ENCODE results near the gene GHR. TPM values are rescaled to one million over a fixed set of nuclear protein-coding genes. Genes with fewer than 3 reads are reported as not detected.

GHR gene
- total and polyA plus RNA-seq, 10 of the 15 experiments (the other 5 are each of a cell fraction or from before 2014, with no cell fraction given): 0.23 to 10.2 (median 0.48) TPM

GRCh38 chr5:42620579-42621216, 197.5 kb downstream of the GHR start (continued):
- TF ChIP-seq NKRF (conservative IDR thresholded peaks at IDR 0.05) (no peak), E2F4 (IDR thresholded peaks at IDR 0.05; ENCODE audit: low read depth, low read length) (no peak), KDM1A (IDR thresholded peaks at IDR 0.05; ENCODE audit: borderline replicate concordance) (no peak)

GRCh38 chr5:42621242-42621641, 198.0 kb downstream of the GHR start:
- H3K9me3 ChIP-seq (replicated peaks; ENCODE audit: control insufficient read depth, insufficient read depth, low read length): no peaks in the 10 kb centered on the region
- no peak overlapping the region for H3K27ac ChIP-seq (ENCODE audit: control insufficient read depth, insufficient read depth)
- H3K4me3 ChIP-seq: no peak overlapping the region
- no peaks in the 10 kb centered on the region for H3K36me3 ChIP-seq (ENCODE audit: control insufficient read depth in 2 of 2, insufficient read depth in 2 of 2, low read length in 1 of 2)
- no TSS peak for BruUV-seq (replicated peaks)
- no peaks in the 10 kb centered on the region for H3K4me1 ChIP-seq (ENCODE audit: control insufficient read depth, insufficient read depth, low read length)
- no peak overlapping the region for H3K4me2 ChIP-seq (ENCODE audit: control insufficient read depth, insufficient read depth)
- H3K79me2 ChIP-seq (ENCODE audit: control insufficient read depth, insufficient read depth, low read length): no peaks in the 10 kb centered on the region
- intact Hi-C loops (cut with micrococcal nuclease; ENCODE audit: unreplicated experiment): no loop called here
- H2AFZ ChIP-seq (ENCODE audit: control insufficient read depth, low read depth, low read length): no peak overlapping the region
- 8% methylated on average over 3 of the region's 3 CpGs for WGBS (ENCODE audit: insufficient coverage, insufficient replicate concordance, low lambda C conversion rate, missing lambda C conversion rate)
- TF ChIP-seq SRF (IDR thresholded peaks at IDR 0.05; ENCODE audit: low read depth in 2 of 2, low read length in 2 of 2) (no peak), YBX1 (IDR thresholded peaks at IDR 0.05) (no peak), STAT3 (IDR thresholded peaks at IDR 0.05; ENCODE audit: low read depth, low read length) (no peak), SREBF2 (IDR thresholded peaks at IDR 0.05; ENCODE audit: low read length) (no peak), CHD4 (IDR thresholded peaks at IDR 0.05) (no peak), TCF12 (IDR thresholded peaks at IDR 0.05; ENCODE audit: low read depth, low read length) (no peak)
- in situ Hi-C loops (cut with MboI): no loop called here
- no peaks in the 10 kb centered on the region for H3K27me3 ChIP-seq (replicated peaks in 1 of 2; ENCODE audit: control insufficient read depth in 2 of 2, insufficient read depth in 2 of 2, low read length in 1 of 2)
- ChIA-PET POLR2A (no interaction called here), RAD21 (ENCODE audit: unreplicated experiment) (interaction anchor here (0.5 to 1.4 kb wide), 3 partner anchors 20 to 37 kb away, joined by 3 read pairs; no protein-coding TSS in a partner anchor), SMC1A (ENCODE audit: uncharacterized antibody, unreplicated experiment) (interaction anchor here (0.7 to 1.9 kb wide), 7 partner anchors 10 to 198 kb away, joined by 3 to 6 read pairs (median 3); partner anchors contain the start of gene GHR), CTCF (interaction anchor here (0.6 to 1.0 kb wide), 3 partner anchors 15 to 36 kb away, joined by 3 read pairs; no protein-coding TSS in a partner anchor)
- H4K20me1 ChIP-seq (ENCODE audit: control insufficient read depth, insufficient read depth): no peaks in the 10 kb centered on the region
- FAIRE-seq: no peak
- ATAC-seq: no peak; the same call in 2 of the 3 replicates
- DNase-seq (ENCODE audit: low read depth, low spot score): no peak
- H3K9ac ChIP-seq (ENCODE audit: control insufficient read depth, insufficient read depth, low read length): no peak overlapping the region

All from GM12878 (cell line).